ENCODE data around the gene ANKRD60.

The ANKRD60 gene

GRCh38 chr20:58188527-58188926 lies 39.9 kb downstream of the ANKRD60 start:
- DNase-seq: no peak

GRCh38 chr20:58184984-58185383 lies 43.5 kb downstream of the ANKRD60 start:
- no peak for DNase-seq

- DNase-seq: no peak
Measured at GRCh38 chr20:58184063-58184462, 44.4 kb downstream of the ANKRD60 start.

DNA sequence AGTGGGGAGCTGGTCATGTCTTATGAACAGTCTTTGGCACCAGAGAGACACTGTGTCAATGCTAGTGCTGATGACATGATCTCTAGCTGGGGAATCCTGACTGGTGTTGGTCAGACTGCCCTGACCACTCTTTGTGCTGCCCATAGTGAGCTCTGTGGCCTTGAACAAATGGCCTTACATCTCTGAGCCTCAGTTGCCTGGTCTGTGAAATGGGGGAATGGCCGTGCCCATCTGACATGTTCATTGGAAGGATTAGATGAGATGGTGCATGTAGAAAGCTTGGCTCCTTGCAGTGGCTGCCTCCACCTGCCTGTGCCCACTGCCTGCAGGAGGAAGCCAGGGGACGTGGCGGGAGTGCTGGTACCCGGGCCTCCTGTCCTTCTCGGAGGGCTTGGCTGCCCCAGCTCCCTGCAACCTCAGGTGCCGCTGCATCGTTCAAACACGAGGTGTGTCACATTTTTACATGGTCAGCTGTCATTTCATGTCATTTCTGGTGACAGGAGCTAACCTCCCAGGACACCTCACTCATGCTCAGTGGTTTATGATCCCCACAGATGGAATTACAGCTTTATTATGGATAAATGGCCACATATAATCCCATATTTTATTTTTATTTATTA lies 45.8 kb downstream of the ANKRD60 start:
- DNase-seq: no peak

GRCh38 chr20:58179432-58180099 lies 48.9 kb downstream of the ANKRD60 start:
- peak; percentile 63 to 79 (median 74) for DNase-seq

- no peak for DNase-seq
Measured at GRCh38 chr20:58179083-58179431, 49.4 kb downstream of the ANKRD60 start.

DNA sequence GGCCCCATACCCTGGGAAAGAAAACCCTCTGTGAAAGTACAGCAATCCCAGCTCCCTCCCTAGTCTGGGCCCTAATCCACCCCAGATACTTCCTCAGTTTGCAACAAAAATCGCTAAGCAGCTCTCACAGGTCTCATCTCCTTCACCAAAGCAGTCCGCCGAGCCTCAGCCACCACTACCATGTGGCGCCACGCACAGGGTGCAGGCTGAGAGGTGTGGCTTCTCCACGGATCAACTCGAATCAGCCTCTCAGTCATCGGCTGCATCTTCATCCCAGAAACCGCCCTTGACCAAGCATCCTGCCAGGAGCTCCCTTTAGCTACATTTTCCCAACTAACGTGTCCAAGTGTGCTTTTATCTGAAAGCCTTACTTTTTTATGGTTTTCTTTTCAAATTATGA lies 50.7 kb downstream of the ANKRD60 start:
- DNase-seq: no peak

- DNase-seq: no peak
Measured at GRCh38 chr20:58175836-58176235, 52.6 kb downstream of the ANKRD60 start.

DNA sequence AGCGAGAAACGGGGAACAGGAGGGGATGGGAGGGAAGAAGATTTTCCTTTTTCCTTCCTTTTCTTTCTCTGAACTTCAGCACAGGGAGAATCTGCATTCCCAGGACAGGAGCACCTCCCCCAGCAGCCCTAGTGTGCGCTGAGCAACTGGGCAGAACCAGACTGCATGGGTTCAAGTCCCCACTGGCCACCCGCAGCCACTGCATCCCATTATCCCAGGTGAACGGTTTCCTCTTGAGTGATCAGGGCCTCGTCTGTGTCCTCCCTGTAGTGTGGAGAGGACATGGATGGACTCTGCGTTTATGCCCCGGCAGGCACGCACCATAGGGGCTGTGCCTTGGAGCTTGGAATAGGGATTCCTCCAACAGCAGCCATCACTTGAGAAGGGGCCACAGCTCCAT lies 53.0 kb downstream of the ANKRD60 start:
- DNase-seq: no peak

DNA sequence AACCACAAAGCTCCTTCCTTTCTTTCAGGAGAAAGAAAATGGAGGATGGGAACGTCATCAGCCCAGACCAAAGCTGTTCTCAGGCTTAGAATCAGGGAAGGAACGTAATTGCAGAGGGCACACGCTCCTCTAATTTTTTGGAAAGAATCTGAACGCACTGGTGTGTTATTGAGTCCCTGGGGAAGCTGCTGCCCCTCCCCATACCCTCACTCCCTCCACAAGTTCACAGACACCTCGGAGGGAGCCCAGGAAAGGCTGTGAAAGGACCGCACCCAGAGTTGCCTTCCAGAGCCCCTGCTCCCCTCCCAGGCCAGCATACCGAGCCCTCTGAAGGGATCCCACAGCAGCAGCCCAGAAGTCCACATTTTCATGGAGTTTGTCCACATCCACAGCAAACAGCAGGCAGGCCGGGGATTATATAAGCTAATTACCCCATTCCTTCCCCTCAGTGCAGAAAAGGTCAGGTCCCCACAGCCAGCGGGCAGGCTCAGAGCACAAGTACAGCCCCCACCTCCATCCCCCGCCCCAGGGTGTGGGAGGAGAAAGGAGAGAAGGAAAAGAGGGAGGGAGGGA lies 53.7 kb downstream of the ANKRD60 start:
- no peak for DNase-seq

- no peak for DNase-seq
Measured at GRCh38 chr20:58173930-58174707, 54.3 kb downstream of the ANKRD60 start.

- no peak for DNase-seq
Measured at GRCh38 chr20:58173091-58173490, 55.4 kb downstream of the ANKRD60 start.

GRCh38 chr20:58171796-58172425 lies 56.5 kb downstream of the ANKRD60 start:
- DNase-seq: no peak

DNA sequence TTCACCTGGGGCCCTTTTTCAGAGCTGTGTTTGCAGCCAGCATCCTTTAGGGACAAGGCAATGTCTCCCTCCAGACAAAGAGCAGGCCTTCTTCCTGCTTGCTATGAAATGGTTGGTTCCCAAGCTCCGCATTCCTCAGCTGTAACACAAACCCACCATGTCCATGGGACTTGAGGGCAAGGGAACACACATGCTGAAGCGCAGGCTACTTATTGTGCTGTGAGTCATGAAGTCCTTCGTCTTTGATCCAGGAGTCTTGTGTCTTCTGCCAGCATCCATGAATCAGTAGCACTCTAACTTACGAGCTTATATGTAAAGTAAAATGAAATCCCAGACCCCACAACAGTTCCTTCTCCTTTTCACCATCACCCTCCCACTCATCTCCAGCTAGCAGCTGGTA lies 59.0 kb downstream of the ANKRD60 start:
- no peak for DNase-seq

DNA sequence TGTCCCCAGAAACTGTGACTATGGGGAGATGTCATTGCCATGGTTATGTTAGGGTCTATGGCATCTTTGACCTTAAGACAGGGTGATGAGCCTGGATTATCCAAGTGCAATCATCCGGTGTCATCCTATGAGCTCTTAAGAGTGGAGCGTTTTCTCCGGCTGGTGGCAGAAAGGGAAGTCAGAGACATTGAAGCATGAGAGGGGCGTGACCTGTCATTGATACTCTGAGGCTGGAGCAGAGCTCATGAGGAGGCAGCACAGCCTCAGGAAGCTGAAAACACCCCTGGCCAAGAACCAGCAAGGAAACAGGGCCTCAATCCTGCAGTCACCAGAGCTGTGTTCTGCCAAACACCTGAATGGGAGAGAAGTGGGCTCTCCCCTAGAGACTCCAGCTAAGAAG lies 59.6 kb downstream of the ANKRD60 start:
- DNase-seq: no peak

DNA sequence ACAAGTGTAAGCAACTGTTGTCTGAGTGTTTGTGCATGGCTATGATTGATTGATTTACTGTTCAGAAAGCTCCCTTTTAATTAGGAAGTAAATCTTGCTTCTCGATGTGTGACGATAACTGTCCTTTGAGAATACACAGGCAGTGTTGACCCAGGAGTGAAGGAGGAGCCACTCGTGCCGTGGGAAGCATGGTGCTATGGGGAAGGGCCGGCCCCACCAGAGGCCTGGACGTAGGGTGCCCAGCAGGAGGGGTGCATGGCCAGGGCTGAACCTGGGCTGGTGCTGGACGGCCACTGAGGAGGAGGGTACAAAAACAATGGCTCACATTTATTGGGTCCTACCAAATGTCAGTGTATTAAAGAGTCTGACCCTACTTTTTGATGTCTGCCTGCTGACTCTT lies 60.7 kb downstream of the ANKRD60 start:
- DNase-seq: no peak
